ENCODE measurements around the gene HERC5. TPM values are rescaled to one million over a fixed set of nuclear protein-coding genes. Genes with fewer than 3 reads are reported as not detected.
"Not testable (repeated sequence)": the region's sequence is repeated elsewhere in the genome, so short reads cannot be mapped to it uniquely, and the experiment has no call there.

Gene HERC5
- total RNA-seq, 2 donors from 2014 or later, result 2.4 to 3.7 TPM

- ATAC-seq (no peak), DNase-seq (no peak)
- intact Hi-C loops (cut with DNase I), result no loop called here
Observed at GRCh38 chr4:88446124-88446523, 10.8 kb upstream of the HERC5 start.

- ATAC-seq (no peak), DNase-seq (no peak)
- intact Hi-C loops (cut with DNase I), result no loop called here
Observed at GRCh38 chr4:88447371-88448095, 9.4 kb upstream of the HERC5 start.

- intact Hi-C loops (cut with DNase I); DNase-seq: not testable (repeated sequence)
Observed at GRCh38 chr4:88448211-88448765, 8.6 kb upstream of the HERC5 start.

GRCh38 chr4:88448889-88449288, 8.0 kb upstream of the HERC5 start:
- intact Hi-C loops (cut with DNase I), result no loop called here
- no peak for ATAC-seq

More at GRCh38 chr4:88448211-88448765, 8.6 kb upstream of the HERC5 start:
- not testable (repeated sequence) for ATAC-seq

GRCh38 chr4:88449290-88449689, 7.6 kb upstream of the HERC5 start:
- DNase-seq (no peak), ATAC-seq (no peak)
- intact Hi-C loops (cut with DNase I), result no loop called here

More at GRCh38 chr4:88448889-88449288, 8.0 kb upstream of the HERC5 start:
- DNase-seq, result no peak

- ATAC-seq, result no peak
- intact Hi-C loops (cut with DNase I), result loop anchor here (10.0 kb wide), 2 partner anchors 56 to 76 kb away; partner anchors contain the start of gene HERC6 (in 1 of the 2)
- no peak for DNase-seq
Observed at GRCh38 chr4:88451205-88451604, 5.7 kb upstream of the HERC5 start.

GRCh38 chr4:88452912-88453311, 4.0 kb upstream of the HERC5 start:
- intact Hi-C loops (cut with DNase I), result loop anchor here (10.0 kb wide), 2 partner anchors 58 to 78 kb away; partner anchors contain the start of gene HERC6 (in 1 of the 2)
- DNase-seq (no peak), ATAC-seq (no peak)

GRCh38 chr4:88457307-88458103, 586 bp downstream of the HERC5 start:
- intact Hi-C loops (cut with DNase I), result loop anchor here (10.0 kb wide), 2 partner anchors 63 to 83 kb away; partner anchors contain the start of gene HERC6 (in 1 of the 2)
- DNase-seq (peak; percentile 59), ATAC-seq (peak; percentile 67 to 77)

GRCh38 chr4:88458104-88458740, 1.3 kb downstream of the HERC5 start:
- intact Hi-C loops (cut with DNase I), result loop anchor here (10.0 kb wide), 2 partner anchors 63 to 83 kb away; partner anchors contain the start of gene HERC6 (in 1 of the 2)
- ATAC-seq (no peak), DNase-seq (no peak)

- DNase-seq (no peak), ATAC-seq (no peak)
- intact Hi-C loops (cut with DNase I), result no loop called here
Observed at GRCh38 chr4:88465653-88466192, 8.8 kb downstream of the HERC5 start.

- intact Hi-C loops (cut with DNase I), result no loop called here
- ATAC-seq, result no peak
- no peak for DNase-seq
Observed at GRCh38 chr4:88467392-88467791, 10.5 kb downstream of the HERC5 start.

- DNase-seq (no peak), ATAC-seq (no peak)
- intact Hi-C loops (cut with DNase I), result no loop called here
Observed at GRCh38 chr4:88477229-88477860, 20.4 kb downstream of the HERC5 start.

GRCh38 chr4:88478247-88478646, 21.3 kb downstream of the HERC5 start:
- intact Hi-C loops (cut with DNase I), result no loop called here
- DNase-seq (no peak), ATAC-seq (no peak)

GRCh38 chr4:88481537-88481936, 24.6 kb downstream of the HERC5 start:
- intact Hi-C loops (cut with DNase I), result no loop called here
- DNase-seq (no peak), ATAC-seq (no peak)

GRCh38 chr4:88489100-88489761, 32.3 kb downstream of the HERC5 start:
- intact Hi-C loops (cut with DNase I), result no loop called here
- ATAC-seq (no peak), DNase-seq (no peak)

GRCh38 chr4:88497859-88498409, 41.0 kb downstream of the HERC5 start:
- intact Hi-C loops (cut with DNase I), result no loop called here
- ATAC-seq, result no peak
- DNase-seq, result no peak

GRCh38 chr4:88503344-88503743, 46.4 kb downstream of the HERC5 start:
- intact Hi-C loops (cut with DNase I), result no loop called here
- no peak for ATAC-seq
- DNase-seq, result no peak

GRCh38 chr4:88511236-88511635, 54.3 kb downstream of the HERC5 start:
- intact Hi-C loops (cut with DNase I), result loop anchor here (5.0 to 10.0 kb wide), 2 partner anchors 289 to 476 kb away; no protein-coding TSS in a partner anchor
- DNase-seq (no peak), ATAC-seq (no peak)
